Dermis blood vessel endothelial cell (primary cell): ENCODE measurements around the gene MTSS2. TPM values are rescaled to one million over a fixed set of nuclear protein-coding genes. Genes with fewer than 3 reads are reported as not detected.
A peak's percentile ranks its signal among the peaks of the same experiment; 100 is the strongest.
"Not testable (repeated sequence)": the region's sequence is repeated elsewhere in the genome, so short reads cannot be mapped to it uniquely, and the experiment has no call there.

ENCODE experiments used
- DNase-seq: peaks from one replicate; pipeline ENCODE4 v3.0.0; 2010
- total RNA-seq: library from RNA; depleted of rRNA; stranded (reverse); fragments of >200 nt; gene quantifications from 2 replicates; pipeline ENCODE4 v1.2.3, GENCODE V29; 2014

Gene MTSS2
- total RNA-seq, 1 donor from 2014 or later = 20.6 TPM

DNA sequence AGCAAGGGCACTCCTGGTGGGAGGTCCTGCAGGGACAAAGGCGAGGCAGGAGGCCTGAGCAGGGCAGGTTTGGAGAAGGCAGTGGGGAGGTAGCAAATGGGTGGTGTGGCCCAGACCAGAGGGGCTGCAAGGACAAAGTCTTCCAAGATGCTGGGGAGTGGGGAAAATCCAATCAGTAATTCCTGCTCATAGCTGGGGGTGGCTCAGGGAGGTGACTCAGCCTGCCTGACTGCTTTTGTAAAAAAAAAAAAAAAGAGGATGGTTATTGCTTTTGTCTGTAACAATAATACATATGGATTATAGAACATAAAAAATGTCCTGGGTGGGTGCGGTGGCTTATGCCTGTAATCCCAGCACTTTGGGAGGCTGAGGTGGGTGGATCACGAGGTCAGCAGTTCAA lies 34.3 kb downstream of the MTSS2 start:
- DNase-seq = peak; percentile 32

GRCh38 chr16:70650216-70650615 lies 35.6 kb downstream of the MTSS2 start:
- no peak for DNase-seq

DNA sequence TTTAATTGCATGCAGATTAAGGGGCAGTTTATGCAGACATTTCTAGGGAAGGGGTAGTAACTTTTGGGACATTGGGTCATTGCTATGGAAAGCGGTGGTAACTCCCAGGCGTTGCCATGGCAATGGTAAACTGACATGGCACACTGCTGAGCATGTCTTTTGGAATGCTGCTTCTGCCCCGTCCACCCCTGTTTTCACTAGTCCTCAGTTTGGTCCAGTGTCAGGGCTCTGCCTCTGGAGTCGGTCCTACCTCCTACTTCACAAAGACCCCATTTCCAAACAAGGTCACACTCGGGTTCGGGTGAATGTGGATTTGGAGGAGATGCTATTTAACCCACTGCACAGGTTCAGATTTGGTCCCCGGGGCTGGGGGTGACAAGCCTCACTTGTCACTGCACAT lies 36.6 kb downstream of the MTSS2 start:
- no peak for DNase-seq

GRCh38 chr16:70648606-70649005 lies 37.2 kb downstream of the MTSS2 start:
- no peak for DNase-seq

DNA sequence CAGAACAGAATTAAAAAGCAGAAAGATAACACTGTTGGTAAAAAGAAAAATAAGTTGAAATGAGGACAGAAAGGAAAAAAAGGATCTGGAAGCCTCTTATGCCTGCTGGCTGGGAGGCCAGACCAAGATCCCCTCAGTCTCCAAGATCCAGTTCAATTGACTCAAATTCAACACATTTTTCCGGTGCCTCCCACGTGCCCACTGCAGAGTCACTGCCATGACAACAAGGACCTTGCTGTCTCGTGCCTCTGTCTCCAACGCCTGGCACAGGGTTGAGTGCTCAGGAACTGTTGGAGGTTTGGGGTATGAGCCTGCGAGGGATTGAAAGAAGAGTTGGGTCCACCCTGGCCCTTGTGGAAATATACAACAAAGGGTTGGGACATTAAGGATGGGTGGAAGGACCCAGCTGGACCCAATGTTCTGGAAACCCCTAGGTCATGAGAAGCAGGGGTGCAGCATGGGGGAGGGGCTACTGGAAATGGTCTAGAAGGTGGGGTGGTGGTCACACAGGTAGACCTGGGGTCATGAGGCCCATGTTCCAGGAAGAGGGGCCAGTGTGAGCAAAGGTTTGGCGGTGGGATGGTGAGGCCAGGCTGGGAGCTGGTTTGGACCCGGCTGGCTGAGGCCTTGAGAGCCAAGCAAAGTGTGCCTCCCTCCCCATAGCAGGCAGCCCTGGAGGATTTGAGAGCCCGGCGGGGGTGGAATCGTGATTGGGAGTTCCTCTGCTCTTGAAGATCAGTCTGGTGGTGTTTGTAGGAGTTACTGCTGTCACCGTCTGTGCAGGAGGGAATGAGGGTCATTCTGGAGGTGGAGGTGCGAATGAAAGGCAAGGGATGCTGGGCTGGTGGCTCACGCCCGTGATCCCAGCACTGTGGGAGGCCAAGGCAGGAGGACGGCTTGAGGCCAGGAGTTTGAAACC lies 38.2 kb downstream of the MTSS2 start:
- DNase-seq = no peak

GRCh38 chr16:70646260-70647241 lies 39.3 kb downstream of the MTSS2 start, which contains the start of gene IL34:
IL34 (plus strand) TSS chr16:70646559; CDS start chr16:70646948, 389 bp downstream.
- DNase-seq = no peak

DNA sequence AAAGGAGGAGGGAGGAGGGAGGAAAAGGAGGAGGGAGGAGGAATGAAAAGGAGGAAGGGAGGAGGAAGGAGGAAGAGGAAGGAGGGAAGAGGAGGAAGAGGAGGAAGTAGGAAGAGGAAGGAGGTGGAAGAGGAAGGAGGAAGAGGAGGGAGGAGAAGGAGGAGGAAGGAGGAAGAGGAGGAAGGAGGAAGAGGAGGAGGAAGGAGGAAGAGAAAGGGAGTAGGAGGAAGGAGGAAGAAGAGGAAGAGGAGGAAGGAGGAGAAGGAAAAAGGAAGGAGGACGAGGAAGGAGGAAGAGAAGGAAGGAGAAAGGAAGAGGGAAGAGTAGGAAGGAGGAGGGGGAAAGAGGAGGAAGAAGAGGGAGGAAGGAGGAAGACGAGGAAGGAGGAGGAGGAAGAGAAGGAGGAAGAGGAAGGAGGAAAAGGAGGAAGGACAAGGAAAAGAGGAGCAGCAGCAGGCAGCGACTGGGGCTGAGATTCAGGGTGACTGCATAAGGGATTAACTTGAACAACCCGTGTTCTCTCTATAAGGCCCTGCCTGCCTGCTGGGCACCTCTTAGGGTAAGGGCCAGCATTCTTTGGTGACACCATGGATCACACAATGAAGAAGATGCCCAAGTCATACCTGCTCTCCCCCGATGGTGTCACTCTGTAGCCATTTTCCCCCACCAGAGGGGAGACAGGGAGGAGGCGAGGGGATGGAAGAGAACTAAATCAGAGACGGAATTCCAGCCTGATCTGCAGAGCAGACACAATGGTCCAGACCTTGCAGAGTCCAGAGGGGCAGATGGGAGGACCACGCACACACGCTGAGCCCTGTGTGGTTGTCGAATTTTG lies 40.9 kb downstream of the MTSS2 start:
- DNase-seq = no peak

- DNase-seq = not testable (repeated sequence)
Measured at GRCh38 chr16:70643264-70643663, 42.6 kb downstream of the MTSS2 start.

GRCh38 chr16:70642633-70643032 lies 43.2 kb downstream of the MTSS2 start:
- no peak for DNase-seq

DNA sequence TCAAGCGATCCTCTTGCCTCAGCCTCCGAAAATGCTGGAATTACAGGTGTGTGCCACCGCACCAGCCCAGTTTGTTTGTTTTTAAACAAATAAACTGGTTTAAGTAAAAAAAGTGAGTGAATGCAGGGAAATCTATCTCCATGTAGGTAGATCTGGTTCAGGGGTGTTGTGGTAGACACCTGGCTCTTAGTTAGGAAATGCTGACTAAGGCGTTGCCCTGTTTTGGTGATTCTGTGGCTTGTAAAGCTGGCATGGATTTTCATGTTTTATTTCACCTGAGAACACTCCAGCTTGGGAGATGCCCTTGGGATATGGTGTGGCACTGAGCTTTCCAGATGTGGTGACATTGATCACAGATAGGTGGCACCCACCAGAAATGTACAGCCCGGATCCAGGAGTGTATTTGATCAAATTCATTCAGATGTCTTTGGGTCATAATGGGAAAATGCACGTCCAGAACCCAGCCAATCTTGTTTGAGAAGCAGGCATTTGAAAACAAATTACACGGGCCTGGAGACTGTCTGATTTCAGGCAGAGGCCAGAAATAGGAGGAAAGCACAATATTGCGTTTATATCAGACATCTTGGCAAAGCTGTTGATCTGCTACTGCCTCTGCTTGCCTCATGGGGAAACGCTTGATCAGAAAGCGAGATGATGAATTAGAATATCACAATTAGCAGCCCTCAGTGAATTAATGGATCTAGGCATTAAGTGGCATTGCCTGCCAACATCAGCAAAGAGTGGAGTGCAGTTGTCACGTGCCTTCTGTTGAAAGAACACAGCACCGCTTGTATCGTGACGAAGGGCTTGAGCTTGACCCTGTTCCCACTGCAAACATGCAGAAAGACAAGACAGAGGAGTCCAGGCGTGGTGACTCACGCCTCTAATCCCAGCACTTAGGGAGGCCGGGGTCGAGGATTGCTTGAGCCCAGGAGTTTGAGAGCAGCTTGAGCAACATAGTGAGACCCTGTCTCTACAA lies 46.8 kb downstream of the MTSS2 start:
- no peak for DNase-seq

Other genes starting within 250 kb of the MTSS2 start
- gene ST3GAL2, start 247.0 kb downstream of the MTSS2 start, total RNA-seq = 52.4 and 61.2 TPM in 2 replicates
- 11.2 and 19.9 TPM in 2 replicates for gene FCSK, start 231.5 kb downstream of the MTSS2 start, total RNA-seq
- 93.8 and 98.0 TPM in 2 replicates for gene COG4, start 162.5 kb downstream of the MTSS2 start, total RNA-seq
- 96.3 and 148 TPM in 2 replicates for gene SF3B3, start 162.2 kb downstream of the MTSS2 start, total RNA-seq
- gene IL34, start 39.5 kb downstream of the MTSS2 start, total RNA-seq = 1.9 and 7.3 TPM in 2 replicates
- 20.6 and 40.4 TPM in 2 replicates for gene VAC14, start 115.1 kb upstream of the MTSS2 start, total RNA-seq